ENCODE measurements around the gene KIR3DL2.
"Not testable (repeated sequence)": the region's sequence is repeated elsewhere in the genome, so short reads cannot be mapped to it uniquely, and the experiment has no call there.

The KIR3DL2 gene

DNA sequence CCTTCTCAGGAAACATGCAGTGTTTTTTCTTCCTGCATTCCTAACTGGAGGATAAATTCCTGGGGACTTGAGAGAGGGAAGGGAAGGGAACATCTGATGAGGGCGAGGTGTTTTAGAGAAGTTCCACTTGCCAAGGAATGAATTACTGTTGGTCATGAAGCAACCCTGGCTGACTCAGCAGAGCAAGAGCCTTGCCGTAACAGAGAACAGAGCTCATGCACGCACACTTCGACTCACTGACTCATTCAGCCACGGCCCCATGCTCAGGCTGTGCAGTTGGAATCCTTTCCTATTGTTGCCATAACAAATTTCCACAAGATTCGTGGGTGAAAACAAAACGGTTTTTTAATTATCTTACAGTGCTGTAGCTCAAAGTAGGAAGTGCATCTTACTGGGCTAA, 24.9 kb upstream of the KIR3DL2 start:
- H3K27me3 ChIP-seq (ENCODE audit: control insufficient read depth, insufficient read depth, low read length, poor library complexity, severe bottlenecking); H3K9me3 ChIP-seq (ENCODE audit: control insufficient read depth, low read length); H3K27ac ChIP-seq (ENCODE audit: insufficient read depth, low read depth, low read length, poor library complexity, severe bottlenecking); H3K36me3 ChIP-seq (ENCODE audit: control insufficient read depth, insufficient read depth, low read length); H3K4me1 ChIP-seq (ENCODE audit: control insufficient read depth, insufficient read depth, low read length); H3K4me3 ChIP-seq (ENCODE audit: insufficient read depth, low read depth, low read length): not testable (repeated sequence)
- 69 to 71% methylated on average over 5 of the region's 7 CpGs for WGBS, 2 experiments

DNA sequence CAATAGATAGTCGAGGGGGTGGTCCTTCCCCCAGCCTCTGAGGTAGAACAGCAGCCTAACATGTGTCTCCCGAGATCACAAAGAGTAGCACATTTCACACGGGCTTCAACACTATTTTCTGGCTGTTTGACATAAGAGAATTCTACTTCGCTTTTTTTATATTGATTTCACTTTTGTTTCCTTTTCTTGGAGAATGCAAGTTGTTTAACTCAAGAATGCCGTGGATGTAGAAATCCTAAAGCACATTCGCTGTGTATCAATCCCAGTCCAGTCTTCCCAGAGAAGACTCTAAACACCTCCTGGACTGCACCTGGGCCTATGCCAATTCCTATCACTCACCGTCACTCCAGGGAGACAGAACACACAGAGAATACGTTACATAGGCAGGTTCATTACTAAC, 22.2 kb upstream of the KIR3DL2 start:
- H3K36me3 ChIP-seq (ENCODE audit: control insufficient read depth, insufficient read depth, low read length); H3K27ac ChIP-seq (ENCODE audit: insufficient read depth, low read depth, low read length, poor library complexity, severe bottlenecking); H3K4me1 ChIP-seq (ENCODE audit: control insufficient read depth, insufficient read depth, low read length); H3K4me3 ChIP-seq (ENCODE audit: insufficient read depth, low read depth, low read length); H3K9me3 ChIP-seq (ENCODE audit: control insufficient read depth, low read length); H3K27me3 ChIP-seq (ENCODE audit: control insufficient read depth, insufficient read depth, low read length, poor library complexity, severe bottlenecking): not testable (repeated sequence)
- WGBS, 2 experiments, result 76% methylated on average over 6 to 7 of the region's 8 CpGs

DNA sequence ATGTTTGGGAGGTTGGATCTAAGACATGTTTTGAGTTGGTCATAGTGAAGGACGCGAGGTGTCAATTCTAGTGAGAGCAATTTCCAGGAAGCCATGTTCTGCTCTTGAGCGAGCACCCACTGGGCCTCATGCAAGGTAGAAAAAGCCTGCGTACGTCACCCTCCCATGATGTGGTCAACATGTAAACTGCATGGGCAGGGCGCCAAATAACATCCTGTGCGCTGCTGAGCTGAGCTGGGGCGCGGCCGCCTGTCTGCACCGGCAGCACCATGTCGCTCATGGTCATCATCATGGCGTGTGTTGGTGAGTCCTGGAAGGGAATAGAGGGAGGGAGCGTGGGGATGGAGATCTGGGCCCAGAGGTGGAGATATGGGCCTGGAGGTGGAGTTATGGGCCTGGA, 17.7 kb upstream of the KIR3DL2 start, which contains the start of gene KIR2DS4:
Gene KIR2DS4, plus strand, starts transcription at position 181 of the 400 bp plus-strand sequence.
- 85 to 87% methylated on average over 14 of the region's 14 CpGs for WGBS, 2 experiments
- not testable (repeated sequence) for H3K27ac ChIP-seq (ENCODE audit: insufficient read depth, low read depth, low read length, poor library complexity, severe bottlenecking); H3K27me3 ChIP-seq (ENCODE audit: control insufficient read depth, insufficient read depth, low read length, poor library complexity, severe bottlenecking); H3K9me3 ChIP-seq (ENCODE audit: control insufficient read depth, low read length); H3K4me3 ChIP-seq (ENCODE audit: insufficient read depth, low read depth, low read length); H3K4me1 ChIP-seq (ENCODE audit: control insufficient read depth, insufficient read depth, low read length); H3K36me3 ChIP-seq (ENCODE audit: control insufficient read depth, insufficient read depth, low read length)

DNA sequence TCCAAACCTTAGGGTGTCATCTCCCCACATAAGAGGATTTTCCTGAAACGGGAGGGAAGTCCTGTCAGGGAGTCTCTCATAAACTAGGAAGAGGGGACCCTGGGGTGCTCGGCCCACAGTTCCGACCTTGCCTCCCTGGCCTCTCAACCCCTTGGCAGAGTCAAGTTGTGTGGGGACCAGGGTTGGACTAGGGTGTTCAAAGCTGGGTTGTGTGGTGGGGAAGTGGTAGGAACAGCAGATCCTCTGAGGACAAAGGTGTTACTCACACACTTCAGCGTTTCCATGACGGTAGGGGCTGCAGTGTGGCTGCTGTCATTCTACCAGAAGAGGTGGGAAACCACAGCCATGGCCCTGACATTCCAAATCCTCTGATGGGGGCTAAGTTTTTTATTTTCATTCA, 15.1 kb upstream of the KIR3DL2 start:
- H3K4me3 ChIP-seq (ENCODE audit: insufficient read depth, low read depth, low read length); H3K27ac ChIP-seq (ENCODE audit: insufficient read depth, low read depth, low read length, poor library complexity, severe bottlenecking); H3K27me3 ChIP-seq (ENCODE audit: control insufficient read depth, insufficient read depth, low read length, poor library complexity, severe bottlenecking); H3K36me3 ChIP-seq (ENCODE audit: control insufficient read depth, insufficient read depth, low read length); H3K9me3 ChIP-seq (ENCODE audit: control insufficient read depth, low read length); H3K4me1 ChIP-seq (ENCODE audit: control insufficient read depth, insufficient read depth, low read length): not testable (repeated sequence)
- 83 to 93% methylated on average over 5 of the region's 5 CpGs for WGBS, 2 experiments

DNA sequence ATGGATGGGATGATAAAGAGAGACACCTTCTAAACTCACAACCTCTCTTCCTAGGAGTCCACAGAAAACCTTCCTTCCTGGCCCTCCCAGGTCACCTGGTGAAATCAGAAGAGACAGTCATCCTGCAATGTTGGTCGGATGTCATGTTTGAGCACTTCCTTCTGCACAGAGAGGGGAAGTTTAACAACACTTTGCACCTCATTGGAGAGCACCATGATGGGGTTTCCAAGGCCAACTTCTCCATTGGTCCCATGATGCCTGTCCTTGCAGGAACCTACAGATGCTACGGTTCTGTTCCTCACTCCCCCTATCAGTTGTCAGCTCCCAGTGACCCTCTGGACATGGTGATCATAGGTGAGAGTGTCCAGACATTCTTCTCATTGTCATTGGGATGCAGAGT, 12.7 kb upstream of the KIR3DL2 start:
- not testable (repeated sequence) for H3K4me1 ChIP-seq (ENCODE audit: control insufficient read depth, insufficient read depth, low read length); H3K27me3 ChIP-seq (ENCODE audit: control insufficient read depth, insufficient read depth, low read length, poor library complexity, severe bottlenecking); H3K4me3 ChIP-seq (ENCODE audit: insufficient read depth, low read depth, low read length); H3K9me3 ChIP-seq (ENCODE audit: control insufficient read depth, low read length); H3K36me3 ChIP-seq (ENCODE audit: control insufficient read depth, insufficient read depth, low read length); H3K27ac ChIP-seq (ENCODE audit: insufficient read depth, low read depth, low read length, poor library complexity, severe bottlenecking)
- WGBS, 2 experiments, result 68 to 78% methylated on average over 2 of the region's 2 CpGs

DNA sequence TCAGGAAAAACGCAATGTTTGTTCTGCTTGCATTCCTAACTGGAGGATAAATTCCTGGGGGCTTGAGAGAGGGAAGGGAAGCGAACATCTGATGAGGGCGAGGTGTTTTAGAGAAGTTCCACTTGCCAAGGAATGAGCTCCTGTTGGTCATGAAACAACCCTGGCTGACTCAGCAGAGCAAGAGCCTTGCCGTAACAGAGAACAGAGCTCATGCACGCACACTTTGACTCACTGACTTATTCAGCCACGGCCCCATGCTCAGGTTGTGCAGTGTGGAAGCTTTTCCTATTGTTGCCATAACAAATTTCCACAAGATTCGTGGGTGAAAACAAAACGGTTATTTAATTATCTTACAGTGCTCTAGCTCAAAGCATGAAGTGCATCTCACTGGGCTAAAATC, 7.1 kb upstream of the KIR3DL2 start:
- H3K36me3 ChIP-seq (ENCODE audit: control insufficient read depth, insufficient read depth, low read length); H3K9me3 ChIP-seq (ENCODE audit: control insufficient read depth, low read length); H3K27ac ChIP-seq (ENCODE audit: insufficient read depth, low read depth, low read length, poor library complexity, severe bottlenecking); H3K27me3 ChIP-seq (ENCODE audit: control insufficient read depth, insufficient read depth, low read length, poor library complexity, severe bottlenecking); H3K4me3 ChIP-seq (ENCODE audit: insufficient read depth, low read depth, low read length); H3K4me1 ChIP-seq (ENCODE audit: control insufficient read depth, insufficient read depth, low read length): not testable (repeated sequence)
- WGBS, 2 experiments, result 69 to 70% methylated on average over 8 of the region's 8 CpGs

DNA sequence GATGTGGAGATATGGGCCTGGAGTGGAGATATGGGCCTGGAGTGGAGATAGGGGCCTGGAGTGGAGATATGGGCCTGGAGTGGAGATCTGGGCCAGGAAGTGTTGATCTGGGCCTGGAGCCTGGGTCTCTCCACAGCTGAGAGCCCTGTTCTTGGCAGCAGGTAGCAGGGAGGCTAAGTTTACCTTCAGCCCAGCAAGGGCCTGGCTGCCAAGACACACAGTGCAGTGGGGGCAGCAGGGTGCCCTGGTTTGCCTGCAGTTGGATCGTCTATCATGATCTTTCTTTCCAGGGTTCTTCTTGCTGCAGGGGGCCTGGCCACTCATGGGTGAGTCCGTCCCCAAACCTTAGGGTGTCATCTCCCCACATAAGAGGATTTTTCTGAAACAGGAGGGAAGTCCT, 687 bp downstream of the KIR3DL2 start:
- peaks cover 5% of the 10 kb centered on the region for H3K9me3 ChIP-seq (ENCODE audit: control insufficient read depth, low read length)
- no peak overlapping the region for H3K27ac ChIP-seq (ENCODE audit: insufficient read depth, low read depth, low read length, poor library complexity, severe bottlenecking)
- H3K4me3 ChIP-seq (ENCODE audit: insufficient read depth, low read depth, low read length), result no peak overlapping the region
- no peaks in the 10 kb centered on the region for H3K36me3 ChIP-seq (ENCODE audit: control insufficient read depth, insufficient read depth, low read length)
- H3K27me3 ChIP-seq (ENCODE audit: control insufficient read depth, insufficient read depth, low read length, poor library complexity, severe bottlenecking), result no peaks in the 10 kb centered on the region
- no peaks in the 10 kb centered on the region for H3K4me1 ChIP-seq (ENCODE audit: control insufficient read depth, insufficient read depth, low read length)
- WGBS, 2 experiments, result 48 to 62% methylated on average over 2 of the region's 2 CpGs

DNA sequence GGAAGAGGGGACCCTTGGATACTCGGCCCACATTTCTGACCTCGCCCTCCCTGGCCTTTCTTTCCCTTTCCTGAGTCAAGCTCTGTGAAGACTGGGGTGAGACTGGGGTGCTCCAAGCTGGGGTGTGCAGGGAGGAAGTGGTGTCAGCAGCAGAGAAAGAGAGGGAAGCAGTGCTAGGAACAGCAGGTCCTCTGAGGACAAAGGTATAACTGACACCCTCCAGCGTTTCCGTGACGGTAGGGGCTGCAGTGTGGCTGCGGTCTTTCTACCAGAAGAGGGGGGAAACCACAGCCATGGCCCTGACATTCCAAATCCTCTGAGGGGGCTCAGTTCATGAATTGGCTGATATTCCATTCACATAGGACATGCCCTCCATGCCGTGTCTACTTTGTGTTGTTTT, 1.1 kb downstream of the KIR3DL2 start:
- Histone ChIP-seq H3K27ac (ENCODE audit: insufficient read depth, low read depth, low read length, poor library complexity, severe bottlenecking) (no peak overlapping the region), H3K27me3 (ENCODE audit: control insufficient read depth, insufficient read depth, low read length, poor library complexity, severe bottlenecking) (no peaks in the 10 kb centered on the region), H3K4me3 (ENCODE audit: insufficient read depth, low read depth, low read length) (no peak overlapping the region), H3K9me3 (ENCODE audit: control insufficient read depth, low read length) (peaks cover 5% of the 10 kb centered on the region), H3K36me3 (ENCODE audit: control insufficient read depth, insufficient read depth, low read length) (no peaks in the 10 kb centered on the region), H3K4me1 (ENCODE audit: control insufficient read depth, insufficient read depth, low read length) (no peaks in the 10 kb centered on the region)
- 88 to 89% methylated on average over 7 of the region's 7 CpGs for WGBS, 2 experiments

DNA sequence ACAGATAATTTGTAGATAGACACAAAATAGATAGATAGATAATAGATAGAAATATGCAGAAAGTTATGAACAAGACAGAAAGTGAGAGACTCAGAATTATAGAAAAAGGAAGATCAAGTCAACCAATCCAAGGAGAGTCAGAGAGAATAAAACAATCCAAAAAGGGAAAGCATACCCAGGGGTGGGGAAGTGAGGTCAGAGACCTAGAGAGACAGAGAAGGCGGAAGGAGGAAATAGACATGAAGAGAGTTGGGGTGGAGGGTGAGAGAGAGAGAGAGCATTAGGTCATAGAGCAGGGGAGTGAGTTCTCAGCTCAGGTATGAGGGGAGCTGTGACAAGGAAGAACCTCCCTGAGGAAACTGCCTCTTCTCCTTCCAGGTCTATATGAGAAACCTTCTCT, 5.0 kb downstream of the KIR3DL2 start:
- H3K27me3 ChIP-seq (ENCODE audit: control insufficient read depth, insufficient read depth, low read length, poor library complexity, severe bottlenecking); H3K4me1 ChIP-seq (ENCODE audit: control insufficient read depth, insufficient read depth, low read length); H3K9me3 ChIP-seq (ENCODE audit: control insufficient read depth, low read length); H3K36me3 ChIP-seq (ENCODE audit: control insufficient read depth, insufficient read depth, low read length); H3K27ac ChIP-seq (ENCODE audit: insufficient read depth, low read depth, low read length, poor library complexity, severe bottlenecking); H3K4me3 ChIP-seq (ENCODE audit: insufficient read depth, low read depth, low read length): not testable (repeated sequence)
- WGBS, 2 experiments, result 67 to 69% methylated on average over 1 of the region's 1 CpG

DNA sequence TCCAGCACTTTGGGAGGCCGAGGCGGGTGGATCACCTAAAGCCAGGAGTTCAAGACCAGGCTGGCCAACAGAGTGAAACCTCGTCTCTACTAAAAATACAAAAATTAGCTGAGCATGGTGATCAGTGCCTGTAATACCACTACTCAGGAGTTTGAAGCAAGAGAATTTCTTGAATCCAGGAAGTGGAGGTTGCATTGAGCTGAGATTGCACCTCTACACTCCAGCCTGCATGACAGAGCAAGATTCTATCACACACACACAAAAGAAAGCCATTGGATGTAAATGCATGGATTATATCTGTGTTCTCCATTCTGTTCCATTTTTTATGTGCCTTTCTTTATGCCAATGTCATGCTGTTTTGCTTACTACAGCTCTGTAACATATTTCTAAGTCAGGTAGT, 8.2 kb downstream of the KIR3DL2 start:
- not testable (repeated sequence) for H3K27me3 ChIP-seq (ENCODE audit: control insufficient read depth, insufficient read depth, low read length, poor library complexity, severe bottlenecking); H3K36me3 ChIP-seq (ENCODE audit: control insufficient read depth, insufficient read depth, low read length)
- 55 to 82% methylated on average over 3 of the region's 3 CpGs for WGBS, 2 experiments

DNA sequence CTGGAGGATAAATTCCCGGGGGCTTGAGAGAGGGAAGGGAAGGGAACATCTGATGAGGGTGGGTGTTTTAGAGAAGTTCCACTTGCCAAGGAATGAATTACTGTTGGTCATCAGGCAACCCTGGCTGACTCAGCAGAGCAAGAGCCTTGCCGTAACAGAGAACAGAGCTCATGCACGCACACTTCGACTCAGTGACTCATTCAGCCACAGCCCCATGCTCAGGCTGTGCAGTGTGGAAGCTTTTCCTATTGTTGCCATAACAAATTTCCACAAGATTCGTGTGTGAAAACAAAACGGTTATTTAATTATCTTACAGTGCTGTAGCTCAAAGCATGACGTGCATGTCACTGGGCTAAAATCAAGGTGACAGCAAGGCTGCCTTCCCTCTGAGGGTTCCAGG, 9.2 kb downstream of the KIR3DL2 start:
- WGBS, 2 experiments, result 77 to 81% methylated on average over 7 of the region's 7 CpGs
- H3K27ac ChIP-seq (ENCODE audit: insufficient read depth, low read depth, low read length, poor library complexity, severe bottlenecking); H3K36me3 ChIP-seq (ENCODE audit: control insufficient read depth, insufficient read depth, low read length); H3K9me3 ChIP-seq (ENCODE audit: control insufficient read depth, low read length); H3K4me3 ChIP-seq (ENCODE audit: insufficient read depth, low read depth, low read length); H3K27me3 ChIP-seq (ENCODE audit: control insufficient read depth, insufficient read depth, low read length, poor library complexity, severe bottlenecking); H3K4me1 ChIP-seq (ENCODE audit: control insufficient read depth, insufficient read depth, low read length): not testable (repeated sequence)

More for the DNA sequence above, 8.2 kb downstream of the KIR3DL2 start:
- not testable (repeated sequence) for H3K4me3 ChIP-seq (ENCODE audit: insufficient read depth, low read depth, low read length); H3K9me3 ChIP-seq (ENCODE audit: control insufficient read depth, low read length); H3K4me1 ChIP-seq (ENCODE audit: control insufficient read depth, insufficient read depth, low read length); H3K27ac ChIP-seq (ENCODE audit: insufficient read depth, low read depth, low read length, poor library complexity, severe bottlenecking)
